GM23248 (cell line): ENCODE results near the gene MAP3K6.

Experiments used
- EZH2 ChIP-seq: fragments of 200-600 bp; sonication (generic); IDR thresholded peaks from 2 replicates; pipeline ENCODE4 v1.6.1; 2018; ENCODE audit warnings: antibody characterized with exemption, mild to moderate bottlenecking; ENCODE audit not compliant: insufficient read depth, poor library complexity, severe bottlenecking
- EZH2phosphoT487 ChIP-seq: fragments of 200-600 bp; sonication (generic); IDR thresholded peaks from 2 replicates; pipeline ENCODE4 v1.6.1; 2018; ENCODE audit warnings: antibody characterized with exemption, moderate library complexity, mild to moderate bottlenecking, low read depth; ENCODE audit not compliant: insufficient read depth

DNA sequence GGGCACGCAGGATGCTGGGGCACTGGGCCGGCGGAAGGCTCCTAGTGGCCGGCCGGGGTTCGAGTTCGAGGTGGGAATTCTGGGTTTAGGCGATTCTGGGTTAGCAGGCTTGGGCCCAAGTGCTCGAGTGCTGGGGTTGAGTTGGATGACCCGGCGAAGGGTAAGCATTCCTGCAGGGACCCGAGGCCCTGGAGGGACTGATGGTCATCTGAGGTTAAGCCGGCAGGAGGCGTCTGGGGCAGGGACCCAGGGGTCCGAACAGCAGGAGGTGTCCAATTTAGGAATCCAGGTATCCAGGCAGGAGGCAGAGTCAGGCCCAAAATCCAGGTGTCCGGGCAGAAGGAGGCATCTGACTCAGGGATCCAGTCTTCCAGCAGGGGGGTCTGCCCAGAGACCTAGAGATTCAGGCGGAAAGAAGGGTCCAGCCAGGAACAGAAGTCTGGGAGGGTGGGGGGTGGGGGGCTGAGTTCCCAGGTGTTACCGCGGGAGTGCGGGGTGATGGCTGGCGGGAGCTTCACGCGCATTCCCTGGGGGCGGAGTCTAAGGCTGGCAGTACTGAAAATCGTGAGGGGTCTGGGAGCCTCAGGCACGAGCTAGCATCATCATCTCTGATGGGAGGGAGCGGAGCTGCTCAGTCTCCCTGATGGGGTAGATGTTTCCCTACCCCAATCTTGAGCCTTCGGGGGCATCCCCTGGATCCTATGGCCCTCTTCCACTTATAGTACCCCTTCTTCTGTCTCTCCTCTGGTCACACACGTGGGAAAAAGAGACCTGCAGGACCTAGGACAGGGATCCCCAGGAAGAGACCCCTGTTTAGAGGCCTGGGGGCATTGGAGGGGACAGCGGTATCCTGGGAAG lies 26.2 kb upstream of the MAP3K6 start:
- TF ChIP-seq EZH2 (no peak), EZH2phosphoT487 (no peak)
